Muscle layer of colon (tissue), 2 donors: ENCODE data around the gene TMEM80.

Experiments
- H3K27ac ChIP-seq: one replicate; pipeline ENCODE4 v1.7.0; 2013; ENCODE audit warnings: low read depth, mild to moderate bottlenecking, low read length, moderate library complexity
- H3K27me3 ChIP-seq, 2 donors: one replicate each; pipeline ENCODE4 v1.7.0; 2013; ENCODE audit warnings: low read length in 2 of 2, mild to moderate bottlenecking in 2 of 2; ENCODE audit not compliant: insufficient read depth in 2 of 2, control insufficient read depth in 1 of 2
- H3K36me3 ChIP-seq: one replicate; pipeline ENCODE4 v1.7.0; 2013; ENCODE audit warnings: mild to moderate bottlenecking, low read length; ENCODE audit not compliant: insufficient read depth
- H3K4me1 ChIP-seq: one replicate; pipeline ENCODE4 v1.7.0; 2013; ENCODE audit warnings: mild to moderate bottlenecking, low read length; ENCODE audit not compliant: insufficient read depth
- H3K4me3 ChIP-seq, 2 donors: one replicate each; pipeline ENCODE4 v1.7.0; 2013; ENCODE audit warnings: low read length in 2 of 2, low read depth in 1 of 2, mild to moderate bottlenecking in 1 of 2, moderate library complexity in 1 of 2
- H3K9ac ChIP-seq: one replicate; pipeline ENCODE4 v1.7.0; 2013; ENCODE audit warnings: low read length
- H3K9me3 ChIP-seq: one replicate; pipeline ENCODE4 v1.7.0; 2013; ENCODE audit warnings: mild to moderate bottlenecking, low read length
- donor health status: abdominal sarcoma.
- donor health status: Adenocarcinoma of cecum.

TMEM80 gene

GRCh38 chr11:659532-660085 lies 36.0 kb upstream of the TMEM80 start:
- no peak overlapping the region for H3K4me3 ChIP-seq
- H3K36me3 ChIP-seq, result no peaks in the 10 kb centered on the region
- no peaks in the 10 kb centered on the region for H3K27me3 ChIP-seq
- peaks cover 4% of the 10 kb centered on the region for H3K4me1 ChIP-seq
- H3K9ac ChIP-seq, result no peak overlapping the region
- H3K9me3 ChIP-seq, result no peaks in the 10 kb centered on the region
- no peak overlapping the region for H3K27ac ChIP-seq

DNA sequence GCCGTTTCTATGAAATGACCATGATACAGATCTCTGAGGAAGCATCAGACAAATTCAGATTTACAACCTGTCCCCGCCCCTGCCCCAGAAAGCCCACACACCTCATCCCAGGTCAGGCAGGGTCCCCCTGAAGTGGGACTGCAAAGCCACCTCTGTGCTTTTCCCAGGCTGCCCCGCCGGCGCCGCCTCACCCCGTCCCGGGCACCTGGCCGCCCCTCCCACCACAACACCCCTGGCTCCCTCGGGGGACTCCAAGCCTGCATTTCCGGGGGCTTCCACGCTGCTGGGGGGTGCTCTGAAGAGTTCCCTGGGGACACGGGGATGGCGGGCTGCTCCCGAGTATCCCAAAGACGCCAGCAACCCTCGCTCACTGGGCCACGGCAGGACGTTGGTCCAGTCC lies 35.3 kb upstream of the TMEM80 start:
- Histone ChIP-seq H3K4me3 (no peak overlapping the region), H3K27me3 (no peaks in the 10 kb centered on the region), H3K36me3 (no peaks in the 10 kb centered on the region), H3K4me1 (peaks cover 4% of the 10 kb centered on the region), H3K9me3 (no peaks in the 10 kb centered on the region), H3K9ac (no peak overlapping the region), H3K27ac (no peak overlapping the region)

DNA sequence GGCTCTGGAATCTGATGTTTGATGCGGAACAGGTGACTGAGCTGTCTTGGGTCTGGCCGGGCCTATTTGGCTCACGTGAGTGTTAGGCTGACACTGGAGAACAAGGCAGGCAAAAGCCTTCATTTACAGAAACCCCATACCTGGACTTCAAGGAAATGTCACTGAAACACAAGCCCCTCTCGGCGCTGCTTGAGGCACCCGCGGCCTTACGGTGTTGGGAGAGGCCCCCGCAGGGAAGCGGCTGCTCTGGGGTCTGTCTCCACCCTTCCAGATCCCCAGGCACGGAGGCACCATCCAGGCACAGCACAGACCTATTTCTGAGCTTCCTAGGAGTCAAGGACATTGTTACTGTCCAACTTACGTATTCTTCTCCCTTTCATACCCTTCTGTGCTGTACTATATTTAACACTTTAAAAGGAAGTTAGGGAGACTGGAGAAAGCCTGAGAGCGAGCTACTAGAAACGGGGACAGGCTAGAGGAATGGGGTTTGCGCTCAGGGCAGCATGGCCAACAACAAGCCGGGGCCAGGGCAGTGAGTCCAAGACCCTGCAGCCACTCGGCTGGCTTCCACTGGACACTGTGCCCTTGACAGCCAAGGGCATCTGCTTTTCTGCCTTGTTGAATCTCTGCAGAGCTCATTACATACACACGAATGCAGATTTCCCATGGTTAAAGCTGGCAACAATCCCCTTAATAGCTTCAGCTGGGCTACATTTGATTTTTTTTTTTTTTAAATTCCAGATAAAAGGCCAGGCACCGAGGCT lies 34.8 kb upstream of the TMEM80 start:
- H3K27me3 ChIP-seq, result no peaks in the 10 kb centered on the region
- H3K4me1 ChIP-seq, result peaks cover 4% of the 10 kb centered on the region
- no peaks in the 10 kb centered on the region for H3K36me3 ChIP-seq
- H3K27ac ChIP-seq, result no peak overlapping the region
- no peak overlapping the region for H3K4me3 ChIP-seq
- no peak overlapping the region for H3K9ac ChIP-seq
- no peaks in the 10 kb centered on the region for H3K9me3 ChIP-seq

- H3K9ac ChIP-seq, result no peak overlapping the region
- no peaks in the 10 kb centered on the region for H3K36me3 ChIP-seq
- no peaks in the 10 kb centered on the region for H3K27me3 ChIP-seq
- peaks cover 9% of the 10 kb centered on the region for H3K4me1 ChIP-seq
- no peak overlapping the region for H3K4me3 ChIP-seq
- H3K27ac ChIP-seq, result no peak overlapping the region
- H3K9me3 ChIP-seq, result no peaks in the 10 kb centered on the region
Observed at GRCh38 chr11:662689-663274, 32.8 kb upstream of the TMEM80 start.

- Histone ChIP-seq H3K9me3 (no peaks in the 10 kb centered on the region), H3K9ac (no peak overlapping the region), H3K27me3 (no peaks in the 10 kb centered on the region), H3K27ac (no peak overlapping the region), H3K36me3 (no peaks in the 10 kb centered on the region), H3K4me3 (no peak overlapping the region), H3K4me1 (peaks cover 9% of the 10 kb centered on the region)
Observed at GRCh38 chr11:665062-665703, 30.4 kb upstream of the TMEM80 start.

GRCh38 chr11:665704-666281 lies 29.8 kb upstream of the TMEM80 start:
- H3K36me3 ChIP-seq, result no peaks in the 10 kb centered on the region
- no peaks in the 10 kb centered on the region for H3K9me3 ChIP-seq
- no peak overlapping the region for H3K9ac ChIP-seq
- H3K4me1 ChIP-seq, result peaks cover 9% of the 10 kb centered on the region
- no peak overlapping the region for H3K27ac ChIP-seq
- no peaks in the 10 kb centered on the region for H3K27me3 ChIP-seq
- H3K4me3 ChIP-seq, result no peak overlapping the region

DNA sequence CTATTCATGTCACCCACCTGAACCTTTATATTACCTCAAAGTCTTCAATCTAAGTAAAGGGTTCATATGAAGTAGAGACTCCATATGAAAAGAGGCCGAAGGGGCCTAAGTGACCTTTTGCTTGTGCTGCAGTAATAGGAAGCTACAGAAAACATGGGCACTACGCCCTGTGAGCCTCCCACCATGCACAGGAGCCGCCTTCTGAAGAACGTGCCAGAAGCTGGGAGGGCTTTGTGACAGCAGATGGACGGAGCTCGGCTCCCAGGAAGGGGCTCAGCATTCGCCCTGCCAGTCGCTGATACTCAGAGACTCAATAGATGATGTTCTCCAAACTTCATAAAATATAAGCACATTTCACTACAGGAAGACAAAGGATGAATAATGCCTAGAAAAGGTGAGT lies 21.8 kb upstream of the TMEM80 start:
- no peak overlapping the region for H3K27ac ChIP-seq
- H3K4me1 ChIP-seq, result no peaks in the 10 kb centered on the region
- H3K4me3 ChIP-seq, result no peak overlapping the region
- peaks cover 19% of the 10 kb centered on the region for H3K36me3 ChIP-seq
- H3K9me3 ChIP-seq, result no peaks in the 10 kb centered on the region
- no peak overlapping the region for H3K9ac ChIP-seq
- no peaks in the 10 kb centered on the region for H3K27me3 ChIP-seq

DNA sequence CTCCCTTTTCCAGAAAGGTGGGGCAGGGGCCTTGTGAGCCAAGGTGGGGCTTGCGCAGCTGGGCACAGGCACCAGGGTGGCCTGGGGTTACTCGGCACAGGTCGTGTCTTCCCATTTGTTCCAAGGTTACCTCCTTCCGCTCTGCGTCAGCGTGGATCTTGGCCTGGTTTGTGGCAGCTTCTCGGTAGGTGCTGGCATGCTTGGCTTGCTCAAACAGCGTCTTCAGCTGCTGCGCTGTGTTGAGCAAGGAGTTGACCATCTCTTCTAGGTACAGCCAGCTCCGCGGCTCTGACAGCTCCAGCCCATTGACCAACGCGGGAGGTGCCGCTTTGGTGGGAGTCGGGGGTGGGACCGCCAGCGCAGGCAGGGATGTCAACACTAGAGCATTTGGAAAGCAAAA lies 21.2 kb upstream of the TMEM80 start:
- Histone ChIP-seq H3K4me1 (no peaks in the 10 kb centered on the region), H3K9me3 (no peaks in the 10 kb centered on the region), H3K4me3 (no peak overlapping the region), H3K27ac (no peak overlapping the region), H3K27me3 (no peaks in the 10 kb centered on the region), H3K9ac (no peak overlapping the region), H3K36me3 (peaks cover 22% of the 10 kb centered on the region)

DNA sequence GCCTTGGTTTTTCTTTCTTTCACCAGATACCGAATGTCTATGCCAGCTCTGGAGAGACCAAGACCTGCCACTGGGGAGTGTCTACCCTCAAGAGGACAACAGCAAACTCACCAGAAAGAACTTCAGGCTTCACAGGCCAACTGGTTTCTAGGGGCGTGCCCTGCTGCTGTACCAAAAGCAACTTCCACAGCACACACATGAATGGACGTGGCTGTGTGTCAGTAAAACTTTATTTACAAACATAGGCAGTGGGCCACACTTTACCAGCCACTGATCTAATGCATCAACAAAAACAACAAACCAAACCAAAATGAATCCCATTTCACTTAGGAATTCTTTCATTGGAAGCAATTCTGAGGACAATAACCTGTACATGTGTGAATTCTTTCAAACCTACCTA lies 17.3 kb upstream of the TMEM80 start:
- Histone ChIP-seq H3K9ac (no peak overlapping the region), H3K4me1 (no peaks in the 10 kb centered on the region), H3K4me3 (no peak overlapping the region), H3K27ac (no peak overlapping the region), H3K36me3 (peaks cover 29% of the 10 kb centered on the region), H3K27me3 (no peaks in the 10 kb centered on the region), H3K9me3 (no peaks in the 10 kb centered on the region)

DNA sequence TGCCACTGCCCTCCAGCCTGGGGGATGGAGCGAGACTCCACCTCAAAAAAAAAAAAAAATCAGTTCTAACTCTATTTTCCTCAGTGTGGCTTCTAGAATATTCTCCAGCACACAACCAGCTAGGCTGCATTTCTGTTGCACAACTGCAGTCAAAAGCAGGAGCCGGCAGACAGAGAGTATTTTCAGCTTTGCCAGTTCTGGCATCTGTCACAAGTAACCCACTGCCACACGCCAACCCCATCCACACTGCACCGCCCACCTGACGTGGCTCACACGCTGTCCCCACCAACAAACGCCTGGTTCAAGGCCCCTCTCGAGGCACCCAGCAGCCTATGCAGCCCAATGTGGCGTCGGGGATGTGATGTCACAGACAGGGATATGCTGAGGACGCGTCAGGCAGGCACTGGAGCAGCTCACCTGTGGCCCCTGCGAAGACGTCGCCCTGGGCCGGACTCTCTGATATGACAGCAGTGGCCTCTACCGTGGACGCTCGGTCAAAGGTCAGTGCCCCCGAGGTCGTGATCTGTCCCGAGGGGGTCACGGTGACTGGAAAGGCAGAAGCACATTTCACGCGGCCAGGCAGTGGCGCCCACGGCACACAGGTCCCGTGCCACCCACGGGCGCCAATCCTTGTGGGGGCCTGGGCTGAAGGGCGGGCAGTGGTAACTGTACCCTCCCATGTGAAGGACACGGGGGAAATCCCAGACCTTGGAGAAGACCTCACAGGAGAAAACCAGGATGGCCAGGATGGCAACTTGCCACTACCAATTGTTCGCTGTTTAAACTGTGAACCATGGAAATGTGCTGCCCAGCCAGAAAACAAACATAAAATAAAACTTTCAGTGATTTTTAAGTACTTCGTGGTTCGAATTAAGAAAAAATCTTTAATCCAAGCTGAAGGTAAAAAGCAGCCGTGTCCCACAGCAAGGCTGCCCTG lies 16.1 kb upstream of the TMEM80 start:
- no peaks in the 10 kb centered on the region for H3K27me3 ChIP-seq
- H3K36me3 ChIP-seq, result peaks cover 25% of the 10 kb centered on the region
- no peak overlapping the region for H3K27ac ChIP-seq
- no peaks in the 10 kb centered on the region for H3K4me1 ChIP-seq
- H3K9me3 ChIP-seq, result no peaks in the 10 kb centered on the region
- no peak overlapping the region for H3K4me3 ChIP-seq
- no peak overlapping the region for H3K9ac ChIP-seq
